GM21447 (cell line): ENCODE results near the gene TDRD15.
"Not testable (repeated sequence)": the region's sequence is repeated elsewhere in the genome, so short reads cannot be mapped to it uniquely, and the experiment has no call there.

Source experiments
- ATAC-seq: cut with Tn5 transposase; IDR thresholded peaks from one replicate; pipeline ENCODE4 v1.9.1; 2021; ENCODE audit not compliant: unreplicated experiment

The TDRD15 gene

GRCh38 chr2:21142149-21142548 is 18.4 kb downstream of the TDRD15 start:
- no peak for ATAC-seq

- ATAC-seq = no peak
These were observed 22.9 kb downstream of the TDRD15 start for GRCh38 chr2:21146638-21147037.

- no peak for ATAC-seq
These were observed 24.9 kb downstream of the TDRD15 start for GRCh38 chr2:21148718-21149117.

GRCh38 chr2:21151234-21151633 is 27.5 kb downstream of the TDRD15 start:
- not testable (repeated sequence) for ATAC-seq

- no peak for ATAC-seq
These were observed 31.8 kb downstream of the TDRD15 start for GRCh38 chr2:21155365-21156136.

GRCh38 chr2:21161122-21161521 is 37.4 kb downstream of the TDRD15 start:
- no peak for ATAC-seq

- no peak for ATAC-seq
These were observed 38.3 kb downstream of the TDRD15 start for GRCh38 chr2:21161832-21162614.

- ATAC-seq = no peak
These were observed 38.8 kb downstream of the TDRD15 start for GRCh38 chr2:21162615-21162878.

GRCh38 chr2:21163213-21163612 is 39.4 kb downstream of the TDRD15 start:
- ATAC-seq = no peak

GRCh38 chr2:21165350-21165749 is 41.6 kb downstream of the TDRD15 start:
- ATAC-seq = no peak

- ATAC-seq = no peak
These were observed 52.3 kb downstream of the TDRD15 start for GRCh38 chr2:21175895-21176646.

- no peak for ATAC-seq
These were observed 58.2 kb downstream of the TDRD15 start for GRCh38 chr2:21181957-21182356.

GRCh38 chr2:21183306-21183705 is 59.5 kb downstream of the TDRD15 start:
- no peak for ATAC-seq

- no peak for ATAC-seq
These were observed 60.0 kb downstream of the TDRD15 start for GRCh38 chr2:21183726-21184125.

GRCh38 chr2:21191535-21191934 is 67.8 kb downstream of the TDRD15 start:
- ATAC-seq = no peak
